Superior temporal gyrus (tissue), 1 donor: ENCODE data around the gene NKX2-4.
"Not testable (repeated sequence)": the region's sequence is repeated elsewhere in the genome, so short reads cannot be mapped to it uniquely, and the experiment has no call there.

ENCODE experiments used
- DNase-seq: peaks from one replicate; pipeline ENCODE4 v3.0.0-alpha.2; 2016; ENCODE audit errors: extremely low spot score

Gene NKX2-4

DNA sequence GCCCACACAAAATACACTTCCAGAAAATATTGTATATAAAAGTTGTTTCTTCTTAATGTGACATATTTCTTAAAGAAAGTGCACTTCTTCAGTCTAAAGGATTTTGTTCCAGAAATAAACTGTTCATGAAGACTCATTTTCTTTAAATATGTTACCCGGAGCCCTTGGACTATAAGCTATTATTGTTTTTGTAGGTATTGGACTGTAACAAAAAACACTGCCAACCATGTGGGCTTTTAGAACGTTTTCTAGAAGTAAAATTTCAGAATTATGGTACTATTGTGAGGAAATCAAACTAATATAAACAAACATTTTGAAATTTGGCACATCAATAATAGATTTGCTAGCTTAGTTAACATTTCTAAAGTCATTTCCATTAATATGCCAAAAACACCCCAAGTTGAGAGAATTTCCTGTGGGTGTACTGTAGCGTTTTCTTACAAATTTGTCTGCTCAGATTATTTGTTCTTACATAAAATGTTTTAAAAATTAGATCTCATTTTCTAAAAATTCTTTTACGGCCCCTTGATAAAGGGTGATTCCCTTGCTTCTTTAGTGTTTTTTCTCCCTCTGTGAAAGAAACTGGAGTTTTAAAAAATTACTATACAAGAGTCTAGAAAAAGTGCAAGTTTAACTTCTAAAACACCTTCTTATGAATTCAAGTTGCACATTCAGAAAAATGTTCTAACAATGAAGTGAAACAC, 3.4 kb downstream of the NKX2-4 start:
- DNase-seq = no peak

DNA sequence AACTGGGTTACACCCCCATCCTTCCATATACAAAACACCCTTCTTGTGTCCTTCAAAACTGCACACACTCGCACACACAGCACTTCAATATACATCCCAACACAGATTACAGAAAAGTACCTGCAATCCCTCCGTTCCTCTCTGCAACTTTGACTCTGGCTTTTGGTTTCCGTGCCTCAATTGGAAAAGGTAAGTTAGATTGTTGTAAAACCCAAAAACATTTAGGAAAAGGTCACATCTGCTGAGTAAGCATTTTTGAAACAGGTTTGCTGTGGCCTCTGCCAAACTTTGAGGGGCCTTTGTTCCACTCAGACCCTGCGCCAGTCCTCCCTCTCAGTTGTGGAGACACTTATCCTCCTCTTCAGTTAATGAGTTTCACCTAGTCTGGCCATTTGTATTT, 4.2 kb downstream of the NKX2-4 start:
- DNase-seq = no peak

DNA sequence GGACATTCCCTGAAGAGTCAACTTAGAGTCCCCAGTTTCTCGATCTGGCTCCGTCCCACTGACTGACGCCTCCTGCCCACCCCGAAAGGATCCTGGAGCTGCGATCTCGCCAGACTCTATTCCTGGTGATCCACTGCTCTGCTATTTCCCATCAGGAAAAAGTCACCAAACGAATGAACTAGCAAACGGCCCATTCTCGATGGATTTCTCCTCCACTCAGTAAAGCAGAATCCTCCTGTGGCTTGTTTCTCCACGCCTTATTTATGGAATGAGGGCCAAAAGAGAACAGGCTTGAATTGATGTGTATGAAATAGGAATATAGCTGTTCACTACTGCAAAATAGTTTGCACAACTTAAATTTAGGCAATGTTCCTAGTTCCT, 5.4 kb downstream of the NKX2-4 start:
- DNase-seq = no peak

DNA sequence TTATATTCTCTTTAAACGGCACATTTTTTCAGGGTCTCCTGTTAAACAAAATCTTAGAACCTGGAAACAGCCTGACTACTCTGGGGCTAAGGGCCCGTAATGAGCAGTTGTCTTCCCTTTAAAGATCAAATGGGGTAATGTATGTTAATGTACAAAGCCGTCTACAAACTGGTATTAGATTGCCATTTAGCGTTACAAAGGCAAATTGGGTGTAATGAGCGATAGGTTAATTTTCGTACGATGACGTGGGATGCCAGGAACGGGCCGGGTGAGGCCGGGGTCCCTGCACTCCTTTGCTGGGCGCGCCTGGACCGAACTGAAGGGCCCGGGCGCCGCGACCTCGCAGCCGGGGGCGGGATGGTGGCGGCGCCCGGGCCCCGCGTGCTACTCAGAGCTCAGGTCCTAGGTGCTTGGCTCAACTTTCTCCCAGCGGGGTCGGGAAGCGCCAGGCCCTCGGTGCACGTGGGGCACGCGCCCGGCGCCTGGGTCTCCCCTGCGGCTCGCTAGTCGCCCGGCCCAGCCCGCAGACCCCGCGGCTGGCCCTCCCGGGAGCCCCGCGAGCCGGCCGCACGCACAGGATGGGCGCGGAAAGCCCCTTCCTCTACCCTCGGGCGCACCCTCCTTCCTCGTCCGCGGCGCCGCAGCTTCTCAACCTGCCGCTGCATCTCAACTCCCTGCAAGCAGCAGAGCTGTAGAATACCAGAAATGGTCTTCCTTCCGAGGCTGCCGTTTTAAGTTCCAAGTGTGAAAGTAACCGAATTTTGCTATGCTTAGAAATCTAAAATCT, 5.9 kb downstream of the NKX2-4 start:
- no peak for DNase-seq

DNA sequence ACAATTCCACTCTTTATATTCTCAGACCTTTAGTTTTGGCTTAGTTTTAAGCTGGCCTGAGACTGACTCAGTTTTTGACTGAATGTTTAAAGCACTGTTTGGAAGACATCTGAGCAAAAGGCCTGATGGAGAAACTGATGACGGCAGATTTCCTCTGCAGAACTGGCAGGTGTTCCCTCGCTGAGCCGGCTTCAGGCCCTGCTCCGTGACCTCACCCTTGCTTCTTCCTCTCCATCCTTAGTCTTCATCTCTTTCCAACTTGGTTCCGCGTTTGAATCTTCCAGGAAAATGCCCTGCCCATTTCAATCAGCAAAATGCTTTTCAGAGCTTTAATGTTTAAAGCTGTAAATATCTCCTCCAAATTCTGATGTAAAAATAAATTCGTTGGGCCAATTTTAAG, 6.6 kb downstream of the NKX2-4 start:
- no peak for DNase-seq

DNA sequence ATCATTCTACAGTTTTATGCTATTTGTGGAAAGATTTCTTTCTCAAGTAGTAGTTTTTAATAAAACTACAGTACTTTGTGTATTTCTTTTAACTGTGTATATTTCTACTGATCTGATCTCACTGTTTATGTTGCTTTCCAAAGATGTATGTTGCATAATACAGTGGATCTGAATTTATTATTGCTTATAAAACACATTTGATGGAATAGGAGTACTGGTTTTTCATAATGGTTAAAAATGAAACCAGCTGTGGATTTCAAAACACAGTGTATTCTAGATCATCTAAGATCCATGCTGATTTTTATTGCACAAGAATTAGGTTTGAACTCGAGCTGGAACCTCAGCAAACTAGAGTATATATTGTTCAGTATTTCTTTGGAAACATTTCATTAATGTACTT, 8.0 kb downstream of the NKX2-4 start:
- DNase-seq = no peak

DNA sequence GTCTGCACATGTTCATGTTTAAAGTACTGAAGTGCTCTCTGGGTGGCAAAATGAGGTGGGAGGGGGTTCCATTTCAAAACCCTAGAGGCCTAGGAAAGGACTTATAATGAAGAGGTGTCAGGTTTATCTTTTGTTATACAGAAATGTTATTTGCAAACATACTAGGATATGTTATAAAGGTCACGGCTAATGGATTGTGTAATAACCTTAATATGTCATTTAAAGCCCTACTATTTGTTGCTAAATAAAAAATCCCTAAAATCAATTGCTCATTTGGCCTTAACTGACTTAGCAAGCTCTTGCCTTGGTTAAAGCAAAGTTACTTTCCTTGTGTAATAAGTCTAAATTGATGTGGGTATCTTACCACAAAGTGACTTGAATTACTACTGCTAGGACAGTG, 8.8 kb downstream of the NKX2-4 start:
- DNase-seq = no peak

DNA sequence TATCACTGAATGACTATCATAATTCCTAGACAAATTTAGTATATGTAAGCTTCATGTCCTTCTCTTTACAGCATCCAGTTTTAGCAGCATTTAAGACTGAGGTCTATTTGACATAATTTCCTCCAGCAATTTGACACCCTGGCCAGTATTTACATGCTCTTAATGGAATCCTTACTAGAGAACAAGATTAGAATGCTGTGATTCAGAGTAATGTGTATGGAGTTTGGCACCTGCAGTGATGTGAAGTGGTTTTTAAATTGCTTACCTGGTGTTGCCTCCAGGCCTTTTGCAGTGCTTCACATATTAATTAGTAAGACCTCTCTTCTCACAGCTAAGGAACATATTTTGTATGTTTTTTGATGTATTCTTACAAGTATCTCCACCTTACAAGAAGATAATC, 9.8 kb downstream of the NKX2-4 start:
- DNase-seq = no peak

DNA sequence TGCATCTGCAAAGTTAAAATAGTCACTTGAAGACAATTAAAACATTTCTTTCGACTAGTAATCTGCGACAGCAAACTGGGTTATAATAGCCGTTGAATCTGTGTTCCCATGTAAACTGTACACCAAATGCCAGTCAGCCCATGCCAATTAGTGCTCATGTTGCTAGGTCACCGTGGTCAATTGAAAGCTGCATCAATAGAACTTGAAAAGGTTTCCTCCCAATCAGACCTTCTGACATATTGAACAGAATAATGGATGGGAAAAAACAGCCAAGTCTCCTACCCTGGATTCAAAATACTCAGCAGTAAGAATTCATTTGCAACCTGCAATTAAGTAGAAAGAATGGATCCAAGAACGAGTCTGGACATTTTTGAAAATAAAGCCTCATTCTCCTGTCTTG, 11.2 kb downstream of the NKX2-4 start:
- no peak for DNase-seq

DNA sequence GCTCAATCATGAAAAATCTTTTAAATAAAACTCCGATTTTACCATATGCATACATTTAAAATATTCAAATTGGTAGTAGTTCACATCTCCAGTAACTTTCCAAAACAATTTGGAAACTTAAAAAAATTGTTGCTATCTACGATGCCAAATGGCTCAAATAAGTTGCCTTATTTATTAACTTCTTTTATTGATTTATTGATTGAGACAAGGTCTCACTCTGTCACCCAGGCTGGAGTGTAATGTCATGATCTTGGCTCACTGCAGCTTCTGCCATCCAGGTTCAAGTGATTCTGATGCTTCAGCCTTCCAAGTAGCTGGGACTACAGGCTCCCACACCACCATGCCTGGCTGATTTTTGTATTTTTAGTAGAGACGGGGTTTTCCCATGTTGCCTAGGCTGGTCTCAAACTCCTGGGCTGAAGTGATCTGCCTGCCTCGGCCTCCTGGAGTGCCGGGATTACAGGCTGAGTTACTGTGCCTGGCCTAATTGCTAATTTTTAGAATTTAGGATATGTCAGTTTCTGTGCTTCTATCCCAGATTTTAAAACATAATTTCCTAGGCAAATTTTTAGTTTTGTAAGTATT, 12.9 kb downstream of the NKX2-4 start:
- no peak for DNase-seq

DNA sequence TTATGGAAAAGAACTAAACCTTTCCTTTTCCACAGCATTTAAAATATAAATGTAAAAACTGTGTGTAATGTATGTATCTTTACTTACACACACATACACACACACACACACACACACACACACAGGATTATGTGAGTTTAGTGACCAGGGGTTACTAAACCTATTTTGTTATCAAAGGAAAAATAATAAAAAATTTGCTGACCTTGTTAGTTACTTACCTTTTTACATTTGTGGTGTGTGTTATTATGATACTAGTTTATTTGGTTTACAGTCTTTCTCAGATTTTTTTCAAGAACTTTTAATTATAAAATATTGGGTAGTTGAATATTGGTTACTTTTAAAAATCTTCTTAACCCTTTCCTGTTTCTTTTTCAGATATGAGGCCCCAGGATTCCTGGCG, 15.7 kb downstream of the NKX2-4 start:
- DNase-seq = no peak

DNA sequence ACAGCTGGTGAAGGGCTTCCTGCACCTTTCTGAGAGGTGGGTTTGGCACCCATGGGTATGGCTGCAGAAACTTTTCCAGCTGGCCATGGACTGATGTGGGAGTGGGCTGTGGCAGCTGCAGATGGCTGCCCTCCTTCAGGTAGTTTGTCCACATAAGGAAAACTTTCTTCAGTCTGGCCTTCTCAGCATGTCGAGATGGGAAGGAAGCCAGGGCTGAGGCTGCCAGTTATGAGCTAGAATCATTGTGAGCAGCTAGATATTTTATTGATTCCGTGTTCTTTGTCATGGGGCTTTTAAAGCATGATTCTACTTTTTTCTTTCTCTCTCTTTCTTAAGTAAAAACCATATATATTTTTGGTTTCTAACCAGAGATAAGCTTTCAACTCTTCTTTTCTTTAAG, 16.6 kb downstream of the NKX2-4 start:
- DNase-seq = no peak

DNA sequence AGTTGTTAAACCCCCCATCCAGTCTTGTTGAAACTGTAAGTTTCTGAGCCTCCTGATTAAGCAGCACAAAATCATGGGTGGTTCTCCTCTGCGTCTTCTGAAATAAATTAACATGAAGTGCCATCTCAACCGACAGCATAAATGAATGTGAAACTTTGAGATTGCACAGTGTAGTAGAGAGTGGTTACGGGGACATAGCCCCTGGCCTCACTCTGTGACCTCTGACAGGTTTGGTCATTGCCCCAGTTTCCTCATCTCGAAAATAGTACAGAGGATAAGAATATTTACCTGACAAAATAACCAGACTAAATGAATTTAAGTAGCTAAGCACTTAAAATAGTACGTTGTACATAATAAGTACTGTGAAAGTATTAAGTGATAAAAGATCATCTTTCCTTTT, 19.1 kb downstream of the NKX2-4 start:
- no peak for DNase-seq

DNA sequence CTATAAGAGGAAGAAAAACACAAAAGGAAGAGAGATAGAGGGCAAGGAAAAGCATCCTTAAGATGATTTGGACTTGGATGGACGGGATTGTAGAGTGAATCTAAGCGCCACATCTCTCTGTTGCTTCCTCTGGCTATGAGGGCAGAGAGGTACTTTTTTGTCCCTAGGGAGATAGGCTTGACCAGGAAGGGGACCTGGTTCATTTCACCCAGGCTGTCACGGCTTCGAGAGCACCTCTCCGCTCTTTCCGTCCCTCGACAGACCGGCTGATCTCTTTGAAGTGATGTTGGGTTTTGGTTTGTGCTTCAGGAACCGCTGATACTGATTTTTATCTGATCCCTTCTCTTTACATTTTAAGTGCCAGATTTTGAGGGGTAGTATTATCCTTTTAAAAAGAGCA, 19.6 kb downstream of the NKX2-4 start:
- DNase-seq = no peak

DNA sequence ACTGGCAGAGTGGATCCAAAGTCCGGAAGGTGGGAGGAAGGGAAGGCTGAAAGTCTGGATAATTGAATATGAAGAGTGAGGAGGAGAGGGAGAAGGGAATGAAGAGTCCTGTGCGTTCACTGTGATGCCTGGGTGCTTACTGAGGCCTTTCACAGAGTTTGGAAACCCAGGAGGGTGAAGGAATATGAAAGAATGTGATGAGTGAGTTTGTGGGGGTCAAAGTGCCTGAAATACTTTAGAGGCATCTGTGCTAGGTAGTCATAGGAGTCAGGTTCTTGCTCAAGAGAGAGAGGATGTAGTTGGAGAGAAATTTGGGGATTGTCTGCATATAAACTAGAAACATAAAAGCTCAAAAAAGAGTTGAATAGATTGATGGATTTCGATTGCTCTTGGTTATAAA, 20.7 kb downstream of the NKX2-4 start:
- no peak for DNase-seq

DNA sequence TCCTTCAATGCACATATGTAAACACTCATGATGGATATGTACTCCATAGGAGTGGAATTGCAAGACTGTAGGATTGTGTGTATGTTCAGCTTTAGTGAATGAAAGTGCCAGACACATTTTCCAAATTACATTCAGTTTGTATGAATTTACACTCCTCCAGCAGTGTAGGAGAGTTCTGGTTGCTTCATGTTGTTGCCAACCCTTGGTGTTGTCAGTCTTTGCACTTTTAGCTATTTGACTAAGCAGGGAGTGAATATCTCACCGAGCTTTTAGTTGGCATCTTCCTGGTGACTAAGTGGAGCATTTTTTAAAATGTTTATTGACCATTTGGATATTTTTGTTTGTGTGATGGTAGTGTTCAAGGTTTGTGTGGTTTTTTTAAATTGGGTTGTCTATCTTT, 23.9 kb downstream of the NKX2-4 start:
- no peak for DNase-seq

DNA sequence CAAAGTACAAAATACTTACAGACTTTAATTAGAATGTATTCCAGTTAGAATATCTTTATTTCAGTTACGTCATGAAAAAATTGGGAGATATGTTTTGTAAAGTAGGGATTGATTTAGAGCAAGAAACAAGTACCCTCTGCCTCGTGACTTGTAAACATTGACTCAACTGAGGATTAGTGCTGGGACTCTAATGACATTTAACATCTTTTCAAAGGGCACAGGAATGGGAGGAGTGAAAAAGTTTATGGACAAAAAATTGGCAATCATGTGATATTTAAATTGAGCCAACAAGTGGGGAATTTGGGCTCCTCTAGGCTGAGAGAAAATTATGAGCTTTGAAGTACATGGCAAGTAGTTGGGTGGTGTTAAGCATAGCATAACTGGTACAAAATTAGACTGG, 25.3 kb downstream of the NKX2-4 start:
- no peak for DNase-seq

DNA sequence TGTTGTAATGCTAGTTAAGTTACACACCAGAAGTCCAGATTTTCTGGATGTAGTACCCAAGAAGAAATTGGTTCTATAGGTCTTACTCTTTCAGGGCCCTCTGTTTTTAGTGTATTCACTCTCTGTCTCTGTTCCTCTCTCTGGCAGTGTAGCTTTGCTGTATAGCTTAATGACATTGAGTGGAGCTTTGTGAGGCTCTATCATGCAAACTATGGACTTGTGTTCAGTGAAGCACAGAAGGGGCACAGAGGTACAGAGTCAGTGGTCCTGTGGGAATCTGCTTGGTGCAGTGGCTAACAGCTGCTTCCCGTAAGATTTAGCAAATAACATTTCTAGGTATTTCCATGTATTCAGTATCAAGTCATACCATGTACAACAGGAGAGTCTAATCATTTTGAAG, 26.1 kb downstream of the NKX2-4 start:
- no peak for DNase-seq

DNA sequence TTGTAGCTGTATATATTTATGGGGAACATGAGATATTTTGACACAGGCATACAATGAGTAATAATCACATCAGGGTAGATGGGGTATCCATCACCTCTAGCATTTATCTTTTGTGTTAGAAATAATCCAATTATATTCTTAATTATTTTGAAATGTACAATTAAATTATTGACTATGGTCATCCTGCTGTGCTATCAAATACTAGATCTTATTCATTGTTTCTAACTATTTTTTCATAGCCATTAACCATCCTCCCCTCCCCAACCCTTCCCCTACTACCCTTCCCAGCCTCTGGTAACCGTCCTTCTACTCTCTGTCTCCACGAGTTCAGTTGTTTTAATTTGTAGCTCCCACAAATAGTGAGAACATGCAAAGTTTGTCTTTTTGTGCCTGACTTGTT, 28.5 kb downstream of the NKX2-4 start:
- DNase-seq = no peak

DNA sequence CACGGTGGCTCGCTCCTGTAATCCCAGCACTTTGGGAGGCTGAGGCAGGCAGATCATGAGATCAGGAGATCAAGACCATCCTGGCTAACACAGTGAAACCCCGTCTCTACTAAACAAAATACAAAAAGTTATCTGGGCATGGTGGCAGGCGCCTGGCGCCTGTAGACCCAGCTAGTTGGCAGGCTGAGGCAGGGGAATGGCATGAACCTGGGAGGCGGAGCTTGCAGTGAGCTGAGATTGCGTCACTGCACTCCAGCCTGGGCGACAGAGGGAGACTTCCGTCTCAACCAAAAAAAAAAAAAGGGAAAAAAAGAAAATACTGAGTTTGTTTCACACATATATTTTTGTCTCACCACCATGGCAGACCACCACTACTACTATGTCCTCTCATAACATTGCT, 31.1 kb downstream of the NKX2-4 start:
- not testable (repeated sequence) for DNase-seq

DNA sequence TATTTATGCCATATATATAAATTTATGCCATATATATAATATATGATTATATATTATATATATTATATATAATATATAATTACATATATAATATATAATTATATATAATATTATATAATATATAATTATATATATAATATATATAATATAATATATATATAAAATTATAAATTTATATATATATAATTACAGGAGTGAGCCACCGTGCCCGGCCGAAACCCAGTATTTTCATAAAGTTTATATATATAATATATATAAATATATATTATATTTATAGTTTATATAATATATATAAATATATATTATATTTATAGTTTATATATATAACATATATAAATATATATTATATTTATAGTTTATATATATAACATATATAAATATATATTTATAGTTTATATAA, 31.6 kb downstream of the NKX2-4 start:
- DNase-seq = no peak

DNA sequence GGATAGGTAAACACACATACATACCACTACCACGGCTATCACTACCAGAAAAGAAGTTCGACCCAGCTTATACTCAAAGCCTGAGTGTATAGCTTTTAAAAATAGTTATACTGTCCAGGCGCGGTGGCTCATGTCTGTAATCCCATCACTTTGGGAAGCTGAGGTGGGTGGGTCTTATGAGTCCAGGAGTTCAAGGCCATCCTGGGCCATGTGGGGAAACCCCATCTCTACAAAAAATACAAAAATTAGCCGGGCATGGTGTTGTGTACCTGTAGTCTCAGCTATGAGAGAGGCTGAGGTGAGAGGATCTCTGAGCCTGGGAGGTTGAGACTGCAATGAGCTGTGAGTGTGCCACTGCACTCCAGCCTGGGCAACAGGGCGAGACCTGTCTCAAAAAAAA, 32.9 kb downstream of the NKX2-4 start:
- no peak for DNase-seq

DNA sequence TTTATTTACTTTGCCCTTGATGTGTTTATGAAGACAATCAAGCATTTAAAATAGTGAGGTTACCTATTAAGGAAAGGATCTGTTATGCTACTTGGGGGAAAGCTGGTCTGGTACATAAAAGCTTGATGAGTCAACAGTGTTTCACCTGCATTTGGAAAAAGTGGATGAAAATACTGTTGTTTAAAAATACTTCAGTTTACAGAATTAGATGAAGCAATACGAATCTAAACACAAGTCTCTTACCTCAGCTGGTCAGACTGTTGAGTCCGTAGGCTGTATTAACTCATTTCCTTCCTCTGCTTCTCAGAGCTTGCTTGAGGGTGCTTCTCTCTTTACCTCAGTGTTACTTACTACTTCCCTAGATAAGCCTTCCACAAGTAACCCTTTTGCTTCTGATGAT, 36.1 kb downstream of the NKX2-4 start:
- DNase-seq = no peak
